ENCODE measurements around the gene PKP4. TPM values are rescaled to one million over a fixed set of nuclear protein-coding genes. Genes with fewer than 3 reads are reported as not detected.
A peak's percentile ranks its signal among the peaks of the same experiment; 100 is the strongest.

The PKP4 gene
- total and polyA plus RNA-seq, 7 donors, result 6.8 to 23.8 (median 18.0) TPM

GRCh38 chr2:158500333-158500732, 43.6 kb downstream of the PKP4 start:
- no peaks in the 10 kb centered on the region for H3K4me1 ChIP-seq
- ATAC-seq (no peak), DNase-seq (no peak)
- WGBS, 3 donors, result 92 to 93% (median 92%) methylated on average over 2 of the region's 2 CpGs
- H3K27ac ChIP-seq, result no peak overlapping the region
- no peak overlapping the region for H3K4me3 ChIP-seq
- intact Hi-C loops (cut with DNase I), result no loop called here
- H3K9me3 ChIP-seq, result no peaks in the 10 kb centered on the region
- TF ChIP-seq CTCF (IDR thresholded peaks at IDR 0.05), result no peak
- H3K36me3 ChIP-seq (ENCODE audit: insufficient read depth in 1 of 2, low read depth in 1 of 2), result no peaks in the 10 kb centered on the region
- no peaks in the 10 kb centered on the region for H3K27me3 ChIP-seq (ENCODE audit: insufficient read depth in 3 of 3, low read length in 2 of 3)

- no peaks in the 10 kb centered on the region for H3K27me3 ChIP-seq (ENCODE audit: insufficient read depth in 3 of 3, low read length in 2 of 3)
- DNase-seq (no peak), ATAC-seq (peak in 2 of 4 donors; percentile 39 to 42)
- H3K4me1 ChIP-seq, result no peaks in the 10 kb centered on the region
- H3K27ac ChIP-seq, result no peak overlapping the region
- 31 to 42% (median 37%) methylated on average over 1 of the region's 1 CpG for WGBS, 3 donors
- intact Hi-C loops (cut with DNase I), result no loop called here
- no peaks in the 10 kb centered on the region for H3K9me3 ChIP-seq
- H3K4me3 ChIP-seq, result no peak overlapping the region
- no peak for TF ChIP-seq CTCF (IDR thresholded peaks at IDR 0.05)
- no peaks in the 10 kb centered on the region for H3K36me3 ChIP-seq (ENCODE audit: insufficient read depth in 1 of 2, low read depth in 1 of 2)
These were observed 44.5 kb downstream of the PKP4 start for GRCh38 chr2:158501301-158501700.

- no peaks in the 10 kb centered on the region for H3K9me3 ChIP-seq
- DNase-seq, result no peak
- H3K4me3 ChIP-seq, result no peak overlapping the region
- no peaks in the 10 kb centered on the region for H3K4me1 ChIP-seq
- TF ChIP-seq CTCF (IDR thresholded peaks at IDR 0.05), result no peak
- no peak for ATAC-seq
- no peaks in the 10 kb centered on the region for H3K27me3 ChIP-seq (ENCODE audit: insufficient read depth in 3 of 3, low read length in 2 of 3)
- H3K27ac ChIP-seq, result no peak overlapping the region
- no peaks in the 10 kb centered on the region for H3K36me3 ChIP-seq (ENCODE audit: insufficient read depth in 1 of 2, low read depth in 1 of 2)
- intact Hi-C loops (cut with DNase I), result no loop called here
- 84 to 92% (median 86%) methylated on average over 2 of the region's 2 CpGs for WGBS, 3 donors
These were observed 46.2 kb downstream of the PKP4 start for GRCh38 chr2:158502974-158503373.

- no peaks in the 10 kb centered on the region for H3K9me3 ChIP-seq
- WGBS, 3 donors, result 95 to 97% (median 96%) methylated on average over 3 of the region's 3 CpGs
- no peaks in the 10 kb centered on the region for H3K27me3 ChIP-seq (ENCODE audit: insufficient read depth in 3 of 3, low read length in 2 of 3)
- TF ChIP-seq CTCF (IDR thresholded peaks at IDR 0.05), result no peak
- no peaks in the 10 kb centered on the region for H3K4me1 ChIP-seq
- intact Hi-C loops (cut with DNase I), result no loop called here
- H3K4me3 ChIP-seq, result no peak overlapping the region
- ATAC-seq (no peak), DNase-seq (no peak)
- no peaks in the 10 kb centered on the region for H3K36me3 ChIP-seq (ENCODE audit: insufficient read depth in 1 of 2, low read depth in 1 of 2)
- H3K27ac ChIP-seq, result no peak overlapping the region
These were observed 47.3 kb downstream of the PKP4 start for GRCh38 chr2:158504088-158504487.

GRCh38 chr2:158505448-158505934, 48.7 kb downstream of the PKP4 start:
- no peak for ATAC-seq
- Histone ChIP-seq H3K9me3 (no peaks in the 10 kb centered on the region), H3K4me3 (no peak overlapping the region), H3K27ac (no peak overlapping the region), H3K36me3 (ENCODE audit: insufficient read depth in 1 of 2, low read depth in 1 of 2) (no peaks in the 10 kb centered on the region), H3K27me3 (ENCODE audit: insufficient read depth in 3 of 3, low read length in 2 of 3) (no peaks in the 10 kb centered on the region), H3K4me1 (no peaks in the 10 kb centered on the region)
- intact Hi-C loops (cut with DNase I), result no loop called here
- 77 to 85% (median 80%) methylated on average over 4 of the region's 4 CpGs for WGBS, 3 donors
- TF ChIP-seq CTCF (IDR thresholded peaks at IDR 0.05), result no peak
- no peak for DNase-seq
